Panc1 (cell line): ENCODE results near the gene OGA.

Source experiments
- CTCF ChIP-seq: fragments of 450-650 bp; IDR thresholded peaks from 2 replicates; pipeline ENCODE4 v1.5.1; 2017; ENCODE audit warnings: mild to moderate bottlenecking
- POLR2AphosphoS5 ChIP-seq: IDR thresholded peaks from 2 replicates; pipeline ENCODE4 v1.6.1; 2012; ENCODE audit warnings: mild to moderate bottlenecking, low read depth, low read length, moderate library complexity
- REST ChIP-seq, 2 experiments: IDR thresholded peaks; 2 replicates each; pipeline ENCODE4 v1.6.1; 2011 to 2012; ENCODE audit warnings: low read depth in 2 of 2, control low read depth in 1 of 2, low read length in 1 of 2, mild to moderate bottlenecking in 1 of 2, moderate library complexity in 1 of 2; ENCODE audit not compliant: insufficient read depth in 1 of 2
- SIN3A ChIP-seq: IDR thresholded peaks from 2 replicates; pipeline ENCODE4 v1.6.1; 2012; ENCODE audit warnings: low read depth, mild to moderate bottlenecking, low read length, moderate library complexity, borderline replicate concordance; ENCODE audit not compliant: insufficient read depth
- TCF7L2 ChIP-seq: IDR thresholded peaks from 2 replicates; pipeline ENCODE4 v1.6.1; 2011; ENCODE audit warnings: mild to moderate bottlenecking, low read depth, low read length, inconsistent platforms

GRCh38 chr10:101857802-101858476 lies 39.7 kb upstream of the OGA start:
- TF ChIP-seq REST (IDR thresholded peaks at IDR 0.05; ENCODE audit: insufficient read depth in 1 of 2, low read depth in 2 of 2, low read length in 1 of 2): no peak
- no peak for TF ChIP-seq CTCF
- no peak for TF ChIP-seq POLR2AphosphoS5
- TF ChIP-seq TCF7L2: no peak
- no peak for TF ChIP-seq SIN3A
